T-helper 1 cell treated with Interleukin-12 subunit alpha and Interleukin-12 subunit beta and Interleukin-4 antibody, amounts not matched to agents 30 ng/mL and 1 ng/mL, for 36 hours (primary cell): ENCODE results near the gene KIF27. TPM values are rescaled to one million over a fixed set of nuclear protein-coding genes. Genes with fewer than 3 reads are reported as not detected.
"Not testable (repeated sequence)": the region's sequence is repeated elsewhere in the genome, so short reads cannot be mapped to it uniquely, and the experiment has no call there.

Source experiments
- intact Hi-C: fragments of 100-400 bp; cut with micrococcal nuclease; formaldehyde crosslinking; loops from one replicate; pipeline ENCODE4 v1.15.1; 2024
- total RNA-seq: library from RNA; stranded (reverse); gene quantifications from 2 replicates; pipeline ENCODE4 v1.2.3, GENCODE V29; 2022

The KIF27 gene
- total RNA-seq, 1 donor from 2014 or later = 4.0 TPM

- intact Hi-C loops = loop anchor here (5.0 kb wide), 1 partner anchor 167 kb away; the partner anchor contains the start of genes HNRNPK and RMI1
Observed at GRCh38 chr9:83815120-83815519, 106.1 kb downstream of the KIF27 start.

GRCh38 chr9:83809213-83809612 lies 112.0 kb downstream of the KIF27 start:
- intact Hi-C loops = not testable (repeated sequence)

GRCh38 chr9:83804454-83804853 lies 116.8 kb downstream of the KIF27 start:
- intact Hi-C loops = not testable (repeated sequence)

GRCh38 chr9:83803941-83804340 lies 117.3 kb downstream of the KIF27 start:
- intact Hi-C loops = not testable (repeated sequence)

- intact Hi-C loops = no loop called here
Observed at GRCh38 chr9:83800236-83801033, 120.8 kb downstream of the KIF27 start.

- intact Hi-C loops = no loop called here
Observed at GRCh38 chr9:83794051-83794450, 127.2 kb downstream of the KIF27 start.

- intact Hi-C loops = no loop called here
Observed at GRCh38 chr9:83792746-83793145, 128.5 kb downstream of the KIF27 start.

Other genes with a start within 250 kb of the KIF27 start
- gene UBQLN1, start 213.5 kb downstream of the KIF27 start, total RNA-seq = 116 and 120 TPM in 2 replicates
- 2.5 and 3.0 TPM in 2 replicates for gene GKAP1, start 103.7 kb downstream of the KIF27 start, total RNA-seq
- gene HNRNPK, start 58.8 kb upstream of the KIF27 start, total RNA-seq = 722 and 731 TPM in 2 replicates
- 23.4 and 25.4 TPM in 2 replicates for gene RMI1, start 59.4 kb upstream of the KIF27 start, total RNA-seq